Activated CD8-positive, alpha-beta memory T cell treated with anti-CD3 and anti-CD28 coated beads, Interleukin-2, amount 50 U/mL, for 1 hour (primary cell): Measurements from ENCODE around the gene E2F1.

ENCODE experiments used
- DNase-seq: peaks from one replicate; pipeline ENCODE4 v3.0.0-alpha.2; 2020; ENCODE audit errors: extremely low read depth

The E2F1 gene, protein sequence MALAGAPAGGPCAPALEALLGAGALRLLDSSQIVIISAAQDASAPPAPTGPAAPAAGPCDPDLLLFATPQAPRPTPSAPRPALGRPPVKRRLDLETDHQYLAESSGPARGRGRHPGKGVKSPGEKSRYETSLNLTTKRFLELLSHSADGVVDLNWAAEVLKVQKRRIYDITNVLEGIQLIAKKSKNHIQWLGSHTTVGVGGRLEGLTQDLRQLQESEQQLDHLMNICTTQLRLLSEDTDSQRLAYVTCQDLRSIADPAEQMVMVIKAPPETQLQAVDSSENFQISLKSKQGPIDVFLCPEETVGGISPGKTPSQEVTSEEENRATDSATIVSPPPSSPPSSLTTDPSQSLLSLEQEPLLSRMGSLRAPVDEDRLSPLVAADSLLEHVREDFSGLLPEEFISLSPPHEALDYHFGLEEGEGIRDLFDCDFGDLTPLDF

DNA sequence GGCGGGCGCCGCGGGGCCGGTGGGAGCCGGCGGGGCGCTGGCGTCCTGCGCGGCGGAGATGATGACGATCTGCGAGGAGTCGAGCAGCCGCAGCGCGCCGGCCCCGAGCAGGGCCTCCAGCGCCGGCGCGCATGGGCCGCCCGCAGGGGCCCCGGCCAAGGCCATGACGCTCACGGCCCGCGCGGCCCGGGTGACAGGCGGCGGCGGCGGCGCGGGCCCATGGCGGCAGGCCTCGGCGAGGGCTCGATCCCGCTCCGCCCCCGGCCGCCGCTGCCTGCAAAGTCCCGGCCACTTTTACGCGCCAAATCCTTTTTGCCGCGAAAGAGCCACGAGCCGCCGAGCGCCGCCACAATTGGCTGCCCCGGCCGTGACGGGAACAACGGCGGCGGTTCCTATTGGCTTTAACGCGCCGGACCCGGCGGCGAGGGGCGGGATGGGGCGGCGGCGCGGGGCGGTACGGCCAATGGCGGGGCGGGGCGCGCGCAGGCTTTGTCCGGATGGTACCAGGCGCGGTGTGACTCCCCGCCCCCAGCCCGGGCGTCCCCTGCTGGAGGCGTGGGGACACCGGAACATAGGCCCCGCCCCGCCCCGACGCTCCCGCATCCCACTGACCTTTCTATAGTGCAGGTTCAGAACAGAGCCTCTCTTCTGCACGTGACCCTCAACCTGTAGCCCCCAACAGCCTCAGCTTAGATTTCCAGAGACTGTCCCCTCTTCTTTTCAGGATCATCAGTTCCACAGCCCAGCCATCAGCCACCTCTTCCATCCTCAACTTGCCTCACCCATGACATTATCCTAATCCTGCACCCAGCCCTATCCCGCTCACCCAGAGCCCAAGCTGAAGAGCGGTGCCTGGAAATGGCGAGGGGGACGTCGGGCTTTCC is at the start of gene E2F1:
TSS of gene E2F1 (minus strand) at position 286 of the 884 bp plus-strand sequence. CDS start at position 165, 121 bp downstream.
- peak; percentile 69 for DNase-seq

GRCh38 chr20:33733654-33734576 is 47.7 kb upstream of the E2F1 start:
- no peak for DNase-seq

GRCh38 chr20:33732166-33732970 is 46.2 kb upstream of the E2F1 start:
- peak; percentile 53 for DNase-seq

- DNase-seq = peak; percentile 67
Measured at GRCh38 chr20:33731693-33732165, 45.5 kb upstream of the E2F1 start, which contains the start of gene ZNF341. TSS of gene ZNF341 (plus strand) at chr20:33731996. CDS start at chr20:33732022, 26 bp downstream.

- DNase-seq = no peak
Measured at GRCh38 chr20:33730946-33731692, 44.9 kb upstream of the E2F1 start.

DNA sequence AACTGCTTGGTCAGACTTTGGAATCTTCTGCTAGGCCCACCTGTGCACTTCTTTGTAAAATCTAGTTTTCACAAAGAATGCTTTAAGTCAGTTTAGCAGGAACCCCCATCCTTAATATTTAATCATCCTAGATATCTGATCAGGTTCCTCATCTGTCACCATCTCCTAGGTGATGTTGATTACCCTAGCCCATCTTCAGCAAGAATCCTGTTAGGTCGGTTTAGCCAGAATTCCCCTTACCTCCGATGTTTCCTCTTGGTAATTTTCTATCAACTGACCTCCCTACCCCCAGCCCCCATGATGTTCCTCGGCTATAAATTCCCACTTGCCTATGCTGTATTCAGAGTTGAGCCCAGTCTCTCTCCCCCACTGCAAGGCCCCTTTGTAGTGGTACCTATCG is 42.9 kb upstream of the E2F1 start:
- no peak for DNase-seq

DNA sequence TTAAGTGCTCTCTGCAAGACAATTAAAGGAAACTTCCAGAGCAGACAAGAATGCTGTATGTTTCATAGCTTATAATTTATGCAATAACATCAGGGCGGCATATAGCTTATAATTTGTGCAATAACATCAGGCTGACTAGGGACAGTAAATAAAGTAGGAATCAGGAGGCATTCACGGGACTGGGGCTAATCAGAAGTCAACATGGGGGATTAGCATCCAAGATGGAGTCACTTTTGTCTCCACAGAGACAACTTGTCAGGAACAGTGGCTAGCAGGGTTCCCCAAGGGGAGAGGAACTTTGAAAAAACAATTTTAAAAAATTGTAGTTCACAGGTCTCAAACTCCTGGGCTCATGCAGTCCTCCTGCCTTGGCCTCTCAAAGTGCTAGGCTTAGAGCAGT is 42.3 kb upstream of the E2F1 start:
- DNase-seq = no peak

DNA sequence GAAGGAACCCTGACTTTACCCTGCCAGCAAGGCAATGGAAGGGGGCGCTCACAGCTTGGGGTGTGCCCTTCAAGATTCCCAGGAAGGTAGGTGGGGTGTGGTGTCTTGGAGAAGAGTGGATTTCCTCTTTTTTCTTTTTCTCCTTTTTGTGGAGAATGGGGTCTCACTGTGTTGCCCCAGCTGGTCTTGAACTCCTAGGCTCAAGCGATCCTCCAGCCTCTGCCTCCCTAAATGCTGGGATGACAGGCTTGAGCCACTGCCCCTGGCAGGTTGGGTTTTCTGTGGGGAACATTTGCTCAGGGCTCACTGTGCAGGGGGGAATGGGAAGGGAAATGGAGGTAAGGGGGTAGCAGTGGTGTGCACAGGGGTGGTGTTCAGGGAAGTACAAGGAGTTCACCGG is 41.6 kb upstream of the E2F1 start:
- no peak for DNase-seq

DNA sequence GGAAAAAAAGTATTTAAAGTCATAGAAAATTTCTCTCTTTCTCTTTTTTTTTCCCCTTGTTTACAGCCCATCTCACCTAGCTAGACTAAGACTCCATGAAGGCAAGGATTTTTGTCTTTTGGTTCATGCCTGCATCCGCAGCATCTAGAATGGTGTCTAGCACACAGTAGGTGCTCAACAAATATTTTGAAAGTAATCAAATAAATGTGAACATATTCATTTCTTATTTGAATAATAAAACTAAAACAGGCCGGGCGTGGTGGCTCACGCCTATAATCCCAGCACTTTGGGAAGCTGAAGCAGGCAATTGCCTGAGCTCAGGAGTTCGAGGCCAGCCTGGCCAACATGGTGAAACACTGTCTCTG is 40.9 kb upstream of the E2F1 start:
- DNase-seq = no peak

- no peak for DNase-seq
Measured at GRCh38 chr20:33725607-33726264, 39.6 kb upstream of the E2F1 start.

- DNase-seq = no peak
Measured at GRCh38 chr20:33724439-33725094, 38.4 kb upstream of the E2F1 start.

- DNase-seq = no peak
Measured at GRCh38 chr20:33721391-33722140, 35.4 kb upstream of the E2F1 start.

DNA sequence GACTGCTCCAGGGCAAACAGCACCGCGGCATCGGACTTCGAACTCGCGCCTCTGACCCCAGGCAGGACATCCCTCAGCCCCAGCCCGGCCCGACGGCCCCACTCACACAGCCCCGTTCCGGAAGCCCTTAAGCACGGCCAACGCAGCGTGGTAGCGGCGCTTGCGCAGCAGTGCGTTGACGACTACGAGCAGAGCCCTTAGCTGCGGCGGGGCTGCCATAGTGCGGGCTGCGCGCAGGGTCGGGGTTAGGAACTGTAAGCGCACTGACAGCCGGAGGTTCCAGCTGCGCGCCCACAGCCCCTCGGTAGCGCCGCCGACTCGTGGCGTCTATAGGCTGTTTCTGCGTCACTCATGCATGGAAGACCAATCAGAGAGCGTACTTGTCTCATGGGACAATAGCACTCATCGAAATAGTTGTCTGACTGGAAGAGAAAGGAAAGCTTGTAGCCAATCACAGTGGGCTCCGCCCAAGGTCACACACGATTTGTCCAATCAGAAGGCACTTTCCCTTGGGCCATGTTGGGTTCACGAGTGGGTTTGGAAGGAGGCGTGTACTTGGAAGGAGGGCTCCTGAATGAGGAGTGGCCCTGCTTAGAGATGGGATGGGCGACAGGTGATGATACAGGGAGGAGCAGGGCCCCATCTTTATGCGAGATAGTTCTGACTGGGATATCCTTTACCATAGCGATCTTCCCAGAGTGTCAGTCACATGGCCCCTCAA is 34.0 kb upstream of the E2F1 start, which contains the start of gene PXMP4:
TSS of gene PXMP4 (minus strand) at position 322 of the 721 bp plus-strand sequence. CDS start at position 219, 103 bp downstream.
- DNase-seq = peak; percentile 70

- DNase-seq = no peak
Measured at GRCh38 chr20:33719277-33719988, 33.2 kb upstream of the E2F1 start.

- DNase-seq = no peak
Measured at GRCh38 chr20:33716498-33716897, 30.3 kb upstream of the E2F1 start.

GRCh38 chr20:33713865-33714367 is 27.7 kb upstream of the E2F1 start:
- no peak for DNase-seq

DNA sequence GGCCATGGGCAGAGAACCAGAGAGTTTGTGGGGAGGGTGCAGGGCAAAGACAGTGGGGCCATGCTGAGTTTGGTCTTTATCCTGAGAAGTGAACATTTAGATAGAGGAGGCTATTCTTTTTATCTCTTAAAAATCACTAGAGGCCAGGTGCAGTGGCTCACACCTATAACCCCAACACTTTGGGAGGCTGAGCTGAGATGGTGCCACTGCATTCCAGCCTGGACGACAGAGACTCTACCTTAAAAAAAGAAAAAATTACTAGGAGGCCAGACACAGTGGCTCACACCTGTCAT is 25.2 kb upstream of the E2F1 start:
- no peak for DNase-seq
